ENCODE measurements around the gene LRP1B.

The LRP1B gene

DNA sequence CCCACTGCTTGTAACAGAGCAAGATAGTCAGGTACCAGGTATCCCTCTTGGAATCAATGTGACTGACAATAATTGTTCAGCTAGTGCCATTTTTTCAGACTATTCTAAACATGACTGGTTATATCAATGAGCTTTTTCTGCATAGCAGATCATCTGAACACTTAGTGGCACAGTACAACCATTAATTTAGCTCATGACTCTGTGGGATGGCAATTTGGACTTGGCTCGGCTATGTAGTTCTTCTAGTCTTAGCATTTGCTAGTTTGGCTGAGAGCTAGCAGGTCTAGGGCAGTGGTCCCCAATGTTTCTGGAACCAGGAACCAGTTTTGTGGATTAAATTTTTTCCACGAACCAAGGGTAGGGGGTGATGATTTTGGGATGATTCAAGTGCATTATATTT is 1929.2 kb downstream of the LRP1B start:
- TF ChIP-seq ZFP3 (CRISPR knock-in tag; IDR thresholded peaks at IDR 0.05), result no peak
- no peak for TF ChIP-seq PPARA (CRISPR knock-in tag; IDR thresholded peaks at IDR 0.05; ENCODE audit: borderline replicate concordance)
- TF ChIP-seq ZC3H10 (CRISPR knock-in tag; IDR thresholded peaks at IDR 0.05), result no peak
- TF ChIP-seq GLIS3 (CRISPR knock-in tag; IDR thresholded peaks at IDR 0.05), result no peak
- no peak for TF ChIP-seq ZNF70 (CRISPR knock-in tag; IDR thresholded peaks at IDR 0.05)
- no peak for TF ChIP-seq ZNF565 (CRISPR knock-in tag; conservative IDR thresholded peaks at IDR 0.05; ENCODE audit: low read depth)
- ATAC-seq, result no peak

DNA sequence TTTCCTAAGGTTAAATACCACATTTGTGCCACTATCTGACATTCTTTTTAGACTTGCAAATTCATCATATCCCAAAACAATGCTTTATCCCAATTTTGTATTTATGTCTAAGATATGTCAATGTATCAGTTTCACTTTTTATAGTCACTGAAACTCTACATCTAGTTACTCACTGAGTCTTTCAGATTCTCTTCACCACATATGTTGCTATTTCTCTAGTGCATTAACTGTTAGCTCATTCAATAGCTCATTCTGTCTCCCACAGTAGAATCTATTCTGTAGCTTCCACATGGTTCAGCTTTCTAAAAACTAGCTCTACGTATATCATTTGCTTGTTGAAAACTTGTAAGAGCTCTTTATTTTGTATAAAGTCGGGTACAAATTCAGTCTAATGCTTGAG is 1930.1 kb downstream of the LRP1B start:
- TF ChIP-seq ZC3H10 (CRISPR knock-in tag; IDR thresholded peaks at IDR 0.05) (no peak), BACH2 (CRISPR knock-in tag; IDR thresholded peaks at IDR 0.05; ENCODE audit: borderline replicate concordance) (no peak), ZNF565 (CRISPR knock-in tag; conservative IDR thresholded peaks at IDR 0.05; ENCODE audit: low read depth) (no peak), TCF4 (CRISPR knock-in tag; IDR thresholded peaks at IDR 0.05; ENCODE audit: borderline replicate concordance) (no peak), ZFP3 (CRISPR knock-in tag; IDR thresholded peaks at IDR 0.05) (no peak), SNAI2 (CRISPR knock-in tag; IDR thresholded peaks at IDR 0.05) (no peak), RARB (CRISPR knock-in tag; IDR thresholded peaks at IDR 0.05) (no peak), CREB5 (CRISPR knock-in tag; IDR thresholded peaks at IDR 0.05; ENCODE audit: low read depth) (no peak), OSR1 (CRISPR knock-in tag; IDR thresholded peaks at IDR 0.05) (no peak), CSDC2 (CRISPR knock-in tag; IDR thresholded peaks at IDR 0.05) (no peak)
- ATAC-seq, result no peak

DNA sequence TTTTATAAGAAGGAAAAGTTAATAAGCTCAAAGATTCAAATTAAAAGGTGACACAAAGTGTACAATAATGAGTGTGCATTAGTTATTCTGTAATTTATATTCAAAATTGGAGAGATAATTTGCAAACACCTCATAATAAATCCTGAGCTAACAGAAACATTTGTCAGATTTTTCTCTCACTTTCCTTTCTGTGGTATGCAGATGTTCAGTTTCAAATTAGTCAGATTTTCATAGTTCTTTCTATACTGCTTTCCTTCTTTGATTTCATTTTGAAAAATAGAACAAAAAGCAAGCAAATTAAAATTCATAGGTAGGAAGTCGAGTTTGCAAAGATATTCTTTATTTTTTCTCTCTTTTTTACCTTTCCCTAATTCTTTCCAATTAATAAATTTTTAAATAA is 1930.5 kb downstream of the LRP1B start:
- ATAC-seq, result no peak
- TF ChIP-seq POU6F1 (CRISPR knock-in tag; IDR thresholded peaks at IDR 0.05; ENCODE audit: borderline replicate concordance, low read depth) (no peak), GLIS3 (CRISPR knock-in tag; IDR thresholded peaks at IDR 0.05) (no peak), ZNF565 (CRISPR knock-in tag; conservative IDR thresholded peaks at IDR 0.05; ENCODE audit: low read depth) (no peak), ZNF8 (CRISPR knock-in tag; IDR thresholded peaks at IDR 0.05) (no peak), CREB5 (CRISPR knock-in tag; IDR thresholded peaks at IDR 0.05; ENCODE audit: low read depth) (no peak), ZC3H10 (CRISPR knock-in tag; IDR thresholded peaks at IDR 0.05) (no peak), PPARA (CRISPR knock-in tag; IDR thresholded peaks at IDR 0.05; ENCODE audit: borderline replicate concordance) (no peak), RARB (CRISPR knock-in tag; IDR thresholded peaks at IDR 0.05) (no peak), TCF4 (CRISPR knock-in tag; IDR thresholded peaks at IDR 0.05; ENCODE audit: borderline replicate concordance) (no peak), TOX (CRISPR knock-in tag; IDR thresholded peaks at IDR 0.05; ENCODE audit: borderline replicate concordance) (no peak), ZFP30 (CRISPR knock-in tag; IDR thresholded peaks at IDR 0.05) (no peak), BACH2 (CRISPR knock-in tag; IDR thresholded peaks at IDR 0.05; ENCODE audit: borderline replicate concordance) (no peak), ZFP3 (CRISPR knock-in tag; IDR thresholded peaks at IDR 0.05) (no peak), SNAI2 (CRISPR knock-in tag; IDR thresholded peaks at IDR 0.05) (no peak)
- TF ChIP-seq, protein P1, sequence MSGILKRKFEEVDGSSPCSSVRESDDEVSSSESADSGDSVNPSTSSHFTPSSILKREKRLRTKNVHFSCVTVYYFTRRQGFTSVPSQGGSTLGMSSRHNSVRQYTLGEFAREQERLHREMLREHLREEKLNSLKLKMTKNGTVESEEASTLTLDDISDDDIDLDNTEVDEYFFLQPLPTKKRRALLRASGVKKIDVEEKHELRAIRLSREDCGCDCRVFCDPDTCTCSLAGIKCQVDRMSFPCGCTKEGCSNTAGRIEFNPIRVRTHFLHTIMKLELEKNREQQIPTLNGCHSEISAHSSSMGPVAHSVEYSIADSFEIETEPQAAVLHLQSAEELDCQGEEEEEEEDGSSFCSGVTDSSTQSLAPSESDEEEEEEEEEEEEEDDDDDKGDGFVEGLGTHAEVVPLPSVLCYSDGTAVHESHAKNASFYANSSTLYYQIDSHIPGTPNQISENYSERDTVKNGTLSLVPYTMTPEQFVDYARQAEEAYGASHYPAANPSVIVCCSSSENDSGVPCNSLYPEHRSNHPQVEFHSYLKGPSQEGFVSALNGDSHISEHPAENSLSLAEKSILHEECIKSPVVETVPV (CRISPR knock-in tag; IDR thresholded peaks at IDR 0.05), result no peak
- TF ChIP-seq, protein P2, sequence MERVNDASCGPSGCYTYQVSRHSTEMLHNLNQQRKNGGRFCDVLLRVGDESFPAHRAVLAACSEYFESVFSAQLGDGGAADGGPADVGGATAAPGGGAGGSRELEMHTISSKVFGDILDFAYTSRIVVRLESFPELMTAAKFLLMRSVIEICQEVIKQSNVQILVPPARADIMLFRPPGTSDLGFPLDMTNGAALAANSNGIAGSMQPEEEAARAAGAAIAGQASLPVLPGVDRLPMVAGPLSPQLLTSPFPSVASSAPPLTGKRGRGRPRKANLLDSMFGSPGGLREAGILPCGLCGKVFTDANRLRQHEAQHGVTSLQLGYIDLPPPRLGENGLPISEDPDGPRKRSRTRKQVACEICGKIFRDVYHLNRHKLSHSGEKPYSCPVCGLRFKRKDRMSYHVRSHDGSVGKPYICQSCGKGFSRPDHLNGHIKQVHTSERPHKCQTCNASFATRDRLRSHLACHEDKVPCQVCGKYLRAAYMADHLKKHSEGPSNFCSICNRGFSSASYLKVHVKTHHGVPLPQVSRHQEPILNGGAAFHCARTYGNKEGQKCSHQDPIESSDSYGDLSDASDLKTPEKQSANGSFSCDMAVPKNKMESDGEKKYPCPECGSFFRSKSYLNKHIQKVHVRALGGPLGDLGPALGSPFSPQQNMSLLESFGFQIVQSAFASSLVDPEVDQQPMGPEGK (CRISPR knock-in tag; IDR thresholded peaks at IDR 0.05; ENCODE audit: borderline replicate concordance), result no peak

DNA sequence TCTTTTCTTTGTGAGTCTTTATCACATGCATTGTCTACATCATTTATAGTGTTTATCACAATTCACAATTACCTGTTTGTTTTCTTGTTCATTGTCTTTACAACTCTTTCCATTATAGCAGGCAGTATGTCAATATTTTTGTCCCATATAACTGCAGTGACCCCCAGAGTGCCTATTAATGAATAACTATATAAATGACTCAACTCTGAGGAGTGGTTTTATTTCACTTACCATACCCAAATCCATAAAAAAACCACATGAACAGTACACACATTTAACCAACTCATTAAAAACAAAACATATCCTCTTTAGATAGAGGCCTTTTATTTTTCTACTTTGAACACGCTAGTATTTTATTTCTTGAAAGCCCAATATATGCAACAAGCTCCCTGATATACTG is 1931.5 kb downstream of the LRP1B start:
- no peak for TF ChIP-seq POU6F1 (CRISPR knock-in tag; IDR thresholded peaks at IDR 0.05; ENCODE audit: borderline replicate concordance, low read depth)
- TF ChIP-seq CREB5 (CRISPR knock-in tag; IDR thresholded peaks at IDR 0.05; ENCODE audit: low read depth), result no peak
- no peak for ATAC-seq

Measured in SK-N-SH treated with all-trans-retinoic acid at 6 μM for 48 hours (cell line).